ENCODE data around the gene ERICH6. TPM values are rescaled to one million over a fixed set of nuclear protein-coding genes. Genes with fewer than 3 reads are reported as not detected.
"Not testable (repeated sequence)": the region's sequence is repeated elsewhere in the genome, so short reads cannot be mapped to it uniquely, and the experiment has no call there.

ERICH6 gene
- total RNA-seq, 4 donors from 2014 or later, result not detected

- no peak overlapping the region for H3K4me3 ChIP-seq (ENCODE audit: low read depth, poor library complexity, severe bottlenecking)
- no peak for TF ChIP-seq POLR2A (IDR thresholded peaks at IDR 0.05)
- TF ChIP-seq, protein P1, sequence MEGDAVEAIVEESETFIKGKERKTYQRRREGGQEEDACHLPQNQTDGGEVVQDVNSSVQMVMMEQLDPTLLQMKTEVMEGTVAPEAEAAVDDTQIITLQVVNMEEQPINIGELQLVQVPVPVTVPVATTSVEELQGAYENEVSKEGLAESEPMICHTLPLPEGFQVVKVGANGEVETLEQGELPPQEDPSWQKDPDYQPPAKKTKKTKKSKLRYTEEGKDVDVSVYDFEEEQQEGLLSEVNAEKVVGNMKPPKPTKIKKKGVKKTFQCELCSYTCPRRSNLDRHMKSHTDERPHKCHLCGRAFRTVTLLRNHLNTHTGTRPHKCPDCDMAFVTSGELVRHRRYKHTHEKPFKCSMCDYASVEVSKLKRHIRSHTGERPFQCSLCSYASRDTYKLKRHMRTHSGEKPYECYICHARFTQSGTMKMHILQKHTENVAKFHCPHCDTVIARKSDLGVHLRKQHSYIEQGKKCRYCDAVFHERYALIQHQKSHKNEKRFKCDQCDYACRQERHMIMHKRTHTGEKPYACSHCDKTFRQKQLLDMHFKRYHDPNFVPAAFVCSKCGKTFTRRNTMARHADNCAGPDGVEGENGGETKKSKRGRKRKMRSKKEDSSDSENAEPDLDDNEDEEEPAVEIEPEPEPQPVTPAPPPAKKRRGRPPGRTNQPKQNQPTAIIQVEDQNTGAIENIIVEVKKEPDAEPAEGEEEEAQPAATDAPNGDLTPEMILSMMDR (IDR thresholded peaks at IDR 0.05), result no peak
- no peak for DNase-seq (ENCODE audit: low spot score in 2 of 2)
- 76 to 85% methylated on average over 2 of the region's 2 CpGs for WGBS, 2 donors
- intact Hi-C loops (cut with DNase I; ENCODE audit: low total_unique reads), result no loop called here
Measured at GRCh38 chr3:150627557-150627956, 76.2 kb downstream of the ERICH6 start.

DNA sequence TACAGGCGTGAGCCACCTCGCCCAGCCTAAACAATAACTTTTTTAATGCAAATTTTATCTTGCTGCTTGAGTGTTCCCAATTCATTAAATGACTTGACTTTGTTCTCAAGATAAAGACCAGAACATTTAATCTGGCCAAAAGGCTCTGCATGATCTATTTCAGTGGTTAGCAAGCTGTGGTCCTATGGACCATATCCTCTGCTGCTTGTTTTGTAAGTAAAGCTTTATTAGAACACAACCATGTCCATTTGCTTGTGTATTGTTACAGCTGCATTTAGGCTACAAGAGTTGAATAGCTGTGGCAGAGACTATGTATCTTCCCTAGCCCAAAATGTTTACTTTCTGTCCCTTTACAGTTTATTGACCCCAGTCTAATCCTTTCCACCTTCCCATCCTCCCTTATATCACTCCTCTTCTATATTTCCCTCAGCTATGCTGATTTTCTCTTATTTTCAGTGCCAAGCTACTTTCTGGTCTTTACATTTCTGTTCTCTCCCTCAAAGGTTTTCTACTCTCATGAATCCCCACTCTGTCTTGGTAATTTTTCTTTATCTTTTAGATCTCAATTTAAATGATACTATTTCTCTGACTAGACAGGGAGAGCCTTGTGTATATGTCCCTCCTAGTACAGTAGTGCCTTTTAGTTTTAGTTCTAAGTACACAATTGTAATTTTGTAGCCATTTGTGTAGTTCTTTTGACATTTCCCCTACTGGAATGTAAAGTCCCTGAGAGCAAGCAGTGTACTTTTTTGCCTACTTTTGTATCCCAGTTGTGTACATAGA lies 77.4 kb downstream of the ERICH6 start:
- 93% methylated on average over 2 of the region's 2 CpGs for WGBS, 2 donors

DNA sequence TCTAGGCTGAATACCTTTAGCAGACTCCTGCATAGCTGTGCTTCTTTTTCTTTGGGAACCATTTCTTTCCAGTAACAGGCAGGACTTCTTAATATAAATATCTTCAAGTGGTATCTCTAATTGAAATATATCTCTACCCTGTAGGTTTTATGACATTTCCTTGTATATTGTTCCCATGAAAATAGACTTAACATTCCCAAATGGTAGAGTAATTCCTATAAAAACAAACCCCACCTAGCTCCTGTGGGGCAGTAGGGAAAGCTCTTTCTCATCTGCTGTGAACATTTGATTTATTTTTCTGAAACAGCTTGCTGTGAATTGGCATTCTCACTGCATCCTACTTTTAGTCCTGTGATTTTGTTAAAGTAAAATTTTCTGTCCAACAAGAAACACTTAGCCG lies 79.8 kb downstream of the ERICH6 start:
- no peak for DNase-seq (ENCODE audit: low spot score in 2 of 2)
- intact Hi-C loops (cut with DNase I; ENCODE audit: low total_unique reads), result no loop called here
- WGBS, 2 donors, result 95 to 100% methylated on average over 1 of the region's 1 CpG
- TF ChIP-seq POLR2A (IDR thresholded peaks at IDR 0.05), result no peak
- TF ChIP-seq, protein P1 (IDR thresholded peaks at IDR 0.05), result no peak
- no peak overlapping the region for H3K4me3 ChIP-seq (ENCODE audit: low read depth, poor library complexity, severe bottlenecking)

More for the DNA sequence above, 77.4 kb downstream of the ERICH6 start:
- TF ChIP-seq, protein P1 (IDR thresholded peaks at IDR 0.05), result no peak
- no peak for TF ChIP-seq POLR2A (IDR thresholded peaks at IDR 0.05)
- no peak overlapping the region for H3K4me3 ChIP-seq (ENCODE audit: low read depth, poor library complexity, severe bottlenecking)
- DNase-seq (ENCODE audit: low spot score in 2 of 2), result no peak
- intact Hi-C loops (cut with DNase I; ENCODE audit: low total_unique reads), result no loop called here

DNA sequence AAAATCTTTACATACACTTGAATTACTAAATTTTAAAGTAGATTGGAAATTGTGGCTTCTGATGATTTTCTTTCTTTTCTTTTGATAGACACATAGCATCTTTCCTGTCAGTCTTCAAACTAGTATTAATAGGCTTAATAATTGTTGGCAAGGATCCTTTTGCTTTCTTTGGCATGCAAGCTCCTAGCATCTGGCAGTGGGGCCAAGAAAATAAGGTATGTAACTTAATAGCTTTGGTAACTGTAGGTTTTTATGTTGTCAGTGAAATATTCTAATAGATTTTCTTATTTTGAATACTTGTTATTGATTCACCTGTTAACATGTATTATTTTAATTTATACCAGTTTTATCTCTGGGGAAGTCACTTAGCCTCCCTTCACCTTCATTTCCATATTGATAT lies 80.8 kb downstream of the ERICH6 start:
- DNase-seq (ENCODE audit: low spot score in 2 of 2); H3K4me3 ChIP-seq (ENCODE audit: low read depth, poor library complexity, severe bottlenecking); intact Hi-C loops (cut with DNase I; ENCODE audit: low total_unique reads): not testable (repeated sequence)

GRCh38 chr3:150620002-150620689 lies 83.6 kb downstream of the ERICH6 start:
- H3K4me3 ChIP-seq (ENCODE audit: low read depth, poor library complexity, severe bottlenecking), result no peak overlapping the region
- intact Hi-C loops (cut with DNase I; ENCODE audit: low total_unique reads), result no loop called here
- TF ChIP-seq, protein P1 (IDR thresholded peaks at IDR 0.05), result no peak
- no peak for TF ChIP-seq POLR2A (IDR thresholded peaks at IDR 0.05)
- DNase-seq (ENCODE audit: low spot score in 2 of 2), result no peak
- 92% methylated on average over 7 of the region's 7 CpGs for WGBS, 2 donors

GRCh38 chr3:150613709-150614480 lies 89.8 kb downstream of the ERICH6 start:
- 91 to 92% methylated on average over 2 of the region's 2 CpGs for WGBS, 2 donors
- intact Hi-C loops (cut with DNase I; ENCODE audit: low total_unique reads), result no loop called here
- no peak for TF ChIP-seq POLR2A (IDR thresholded peaks at IDR 0.05)
- TF ChIP-seq, protein P1 (IDR thresholded peaks at IDR 0.05), result no peak
- no peak for DNase-seq (ENCODE audit: low spot score in 2 of 2)
- H3K4me3 ChIP-seq (ENCODE audit: low read depth, poor library complexity, severe bottlenecking), result no peak overlapping the region
